GM18909 (cell line): ENCODE measurements around the gene USP3.

Experiments
- ATAC-seq: cut with Tn5 transposase; IDR thresholded peaks from one replicate; pipeline ENCODE4 v1.9.1; 2021; ENCODE audit warnings: mild to moderate bottlenecking; ENCODE audit not compliant: unreplicated experiment, poor library complexity

Gene USP3

DNA sequence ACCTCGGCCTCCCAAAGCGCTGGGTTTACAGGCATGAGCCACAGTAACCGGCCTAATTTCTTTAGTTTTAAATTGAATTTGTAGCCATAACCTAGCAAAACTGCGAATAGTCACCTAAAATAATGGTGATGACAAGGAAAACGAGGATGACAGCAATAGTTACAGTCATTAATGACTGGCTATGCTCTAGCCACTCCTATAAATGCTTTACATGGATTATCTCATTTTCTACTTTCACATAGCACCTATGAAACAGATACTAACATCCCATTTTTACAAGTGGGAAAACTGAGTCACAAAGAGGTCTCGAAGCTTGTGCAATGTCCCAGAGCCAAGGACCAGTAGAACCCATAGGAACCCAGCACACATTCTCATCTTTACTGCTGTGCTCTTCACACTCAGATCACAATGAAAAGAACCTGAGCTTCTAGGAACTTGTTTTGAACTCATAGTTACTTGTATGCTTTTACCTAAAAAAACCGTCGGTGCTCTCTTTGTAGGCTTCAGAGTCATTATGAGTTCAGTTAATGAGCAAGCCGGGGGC, 132.2 kb downstream of the USP3 start:
- no peak for ATAC-seq

DNA sequence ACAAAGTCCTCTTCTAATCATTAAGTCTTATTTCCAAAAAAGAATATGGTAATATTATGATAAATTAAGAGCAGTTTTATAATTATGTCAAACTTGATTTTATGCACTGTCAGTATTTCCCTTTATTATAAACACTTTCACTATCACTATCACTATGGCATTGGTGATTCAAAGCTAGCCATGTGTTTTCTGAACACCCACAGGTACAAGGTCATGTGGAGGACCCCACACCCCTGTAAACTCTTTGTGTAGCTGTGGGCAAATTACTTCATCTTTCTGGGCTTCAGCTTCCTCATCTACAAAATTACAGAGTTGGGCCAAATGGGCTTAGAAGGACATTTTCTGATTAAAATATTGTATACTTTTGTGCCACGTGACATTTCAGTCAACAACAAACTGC, 134.4 kb downstream of the USP3 start:
- ATAC-seq: no peak

DNA sequence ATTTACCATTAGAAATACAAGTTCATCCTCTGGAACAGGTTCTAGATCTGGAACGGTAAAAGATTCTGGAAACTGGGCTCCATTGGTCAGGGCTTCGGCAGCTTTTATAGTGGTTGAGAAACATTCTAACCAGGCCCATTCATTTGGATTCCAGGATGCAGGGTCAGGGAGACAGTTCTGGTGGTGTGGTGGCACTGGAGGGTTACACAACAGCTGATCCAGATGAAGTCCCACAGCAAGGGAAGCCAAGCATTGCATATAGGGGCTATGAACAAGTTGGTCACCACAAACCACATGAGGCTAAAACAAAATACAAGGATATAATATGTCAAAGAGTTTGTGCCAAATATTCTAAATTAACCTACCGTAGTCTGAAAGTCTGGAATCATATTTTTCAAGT, 135.8 kb downstream of the USP3 start:
- ATAC-seq: no peak
